MM.1S (cell line): ENCODE results near the gene PTPRN2.

Source experiments
- DNase-seq: peaks from one replicate; pipeline ENCODE4 v3.0.0-alpha.2; 2015
- H2AFZ ChIP-seq: fragments of 300-600 bp; sonication (generic); 2 replicates; pipeline ENCODE4 v1.6.0; 2016; ENCODE audit warnings: antibody characterized with exemption, low read length
- H3F3A ChIP-seq: fragments of 300-600 bp; sonication (generic); 2 replicates; pipeline ENCODE4 v1.6.1; 2016; ENCODE audit warnings: mild to moderate bottlenecking, antibody characterized with exemption, low read length, moderate library complexity, mixed read lengths; ENCODE audit not compliant: insufficient read depth
- H3K27ac ChIP-seq: fragments of 300-600 bp; sonication (generic); 2 replicates; pipeline ENCODE4 v1.5.1; 2016; ENCODE audit warnings: mild to moderate bottlenecking, low read length
- H3K27me3 ChIP-seq: fragments of 300-600 bp; sonication (generic); replicated peaks from 2 replicates; pipeline ENCODE4 v1.6.0; 2016; ENCODE audit warnings: low read length; ENCODE audit not compliant: insufficient read depth
- H3K36me3 ChIP-seq: fragments of 300-600 bp; sonication (generic); replicated peaks from 2 replicates; pipeline ENCODE4 v1.6.1; 2016; ENCODE audit warnings: mild to moderate bottlenecking, low read length, mixed read lengths; ENCODE audit not compliant: insufficient read depth
- H3K4me1 ChIP-seq: fragments of 300-600 bp; sonication (generic); 2 replicates; pipeline ENCODE4 v1.6.1; 2016; ENCODE audit warnings: low read length, mixed read lengths
- H3K4me2 ChIP-seq: fragments of 300-600 bp; sonication (generic); 2 replicates; pipeline ENCODE4 v1.6.0; 2016; ENCODE audit warnings: low read depth, low read length
- H3K4me3 ChIP-seq: fragments of 300-600 bp; sonication (generic); 2 replicates; pipeline ENCODE4 v1.5.1; 2016; ENCODE audit warnings: low read length, mixed read lengths
- H3K79me2 ChIP-seq: fragments of 300-600 bp; sonication (generic); 2 replicates; pipeline ENCODE4 v1.6.1; 2016; ENCODE audit warnings: mixed run types, low read length, mixed read lengths
- H3K9ac ChIP-seq: fragments of 300-600 bp; sonication (generic); 2 replicates; pipeline ENCODE4 v1.6.1; 2016; ENCODE audit warnings: low read length, mixed read lengths
- H3K9me2 ChIP-seq: fragments of 300-600 bp; sonication (generic); replicated peaks from 2 replicates; pipeline ENCODE4 v1.6.1; 2016; ENCODE audit warnings: mild to moderate bottlenecking, low read length, mixed read lengths; ENCODE audit not compliant: insufficient read depth
- H3K9me3 ChIP-seq: fragments of 300-600 bp; sonication (generic); replicated peaks from 2 replicates; pipeline ENCODE4 v1.6.1; 2016; ENCODE audit warnings: mild to moderate bottlenecking, low read length, mixed read lengths; ENCODE audit not compliant: insufficient read depth
- H4K20me1 ChIP-seq: fragments of 300-600 bp; sonication (generic); 2 replicates; pipeline ENCODE4 v1.6.1; 2016; ENCODE audit warnings: mild to moderate bottlenecking, low read length, moderate library complexity, mixed read lengths; ENCODE audit not compliant: insufficient read depth
- EZH2 ChIP-seq: fragments of 300-600 bp; sonication (generic); optimal IDR thresholded peaks from 2 replicates; pipeline ENCODE3; 2017; ENCODE audit warnings: low read depth, mild to moderate bottlenecking, antibody characterized with exemption, low read length, mixed read lengths
- EZH2phosphoT487 ChIP-seq: fragments of 300-600 bp; sonication (generic); IDR thresholded peaks from 2 replicates; pipeline ENCODE4 v1.6.1; 2018; ENCODE audit warnings: antibody characterized with exemption, low read length
- TF ChIP-seq, protein P1 (sequence below): fragments of 300-600 bp; sonication (generic); IDR thresholded peaks from 2 replicates; pipeline ENCODE4 v1.5.1; 2016; ENCODE audit warnings: antibody characterized with exemption, low read length, mixed read lengths

Gene PTPRN2

GRCh38 chr7:158018098-158018762, 569.4 kb downstream of the PTPRN2 start:
- Histone ChIP-seq H2AFZ (no peak overlapping the region), H3K9ac (no peak overlapping the region), H3K36me3 (no peaks in the 10 kb centered on the region), H3K27me3 (no peaks in the 10 kb centered on the region), H4K20me1 (no peaks in the 10 kb centered on the region), H3F3A (peaks cover 12% of the 10 kb centered on the region), H3K9me3 (no peaks in the 10 kb centered on the region), H3K9me2 (no peaks in the 10 kb centered on the region), H3K79me2 (no peaks in the 10 kb centered on the region), H3K4me1 (peaks cover 39% of the 10 kb centered on the region), H3K4me2 (no peak overlapping the region), H3K27ac (peak overlapping the region; percentile 74; the same call in 1 of the 2 replicates), H3K4me3 (no peak overlapping the region)
- DNase-seq = no peak
- no peak for TF ChIP-seq EZH2
- no peak for TF ChIP-seq EZH2phosphoT487
- TF ChIP-seq, protein P1, sequence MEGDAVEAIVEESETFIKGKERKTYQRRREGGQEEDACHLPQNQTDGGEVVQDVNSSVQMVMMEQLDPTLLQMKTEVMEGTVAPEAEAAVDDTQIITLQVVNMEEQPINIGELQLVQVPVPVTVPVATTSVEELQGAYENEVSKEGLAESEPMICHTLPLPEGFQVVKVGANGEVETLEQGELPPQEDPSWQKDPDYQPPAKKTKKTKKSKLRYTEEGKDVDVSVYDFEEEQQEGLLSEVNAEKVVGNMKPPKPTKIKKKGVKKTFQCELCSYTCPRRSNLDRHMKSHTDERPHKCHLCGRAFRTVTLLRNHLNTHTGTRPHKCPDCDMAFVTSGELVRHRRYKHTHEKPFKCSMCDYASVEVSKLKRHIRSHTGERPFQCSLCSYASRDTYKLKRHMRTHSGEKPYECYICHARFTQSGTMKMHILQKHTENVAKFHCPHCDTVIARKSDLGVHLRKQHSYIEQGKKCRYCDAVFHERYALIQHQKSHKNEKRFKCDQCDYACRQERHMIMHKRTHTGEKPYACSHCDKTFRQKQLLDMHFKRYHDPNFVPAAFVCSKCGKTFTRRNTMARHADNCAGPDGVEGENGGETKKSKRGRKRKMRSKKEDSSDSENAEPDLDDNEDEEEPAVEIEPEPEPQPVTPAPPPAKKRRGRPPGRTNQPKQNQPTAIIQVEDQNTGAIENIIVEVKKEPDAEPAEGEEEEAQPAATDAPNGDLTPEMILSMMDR = no peak

DNA sequence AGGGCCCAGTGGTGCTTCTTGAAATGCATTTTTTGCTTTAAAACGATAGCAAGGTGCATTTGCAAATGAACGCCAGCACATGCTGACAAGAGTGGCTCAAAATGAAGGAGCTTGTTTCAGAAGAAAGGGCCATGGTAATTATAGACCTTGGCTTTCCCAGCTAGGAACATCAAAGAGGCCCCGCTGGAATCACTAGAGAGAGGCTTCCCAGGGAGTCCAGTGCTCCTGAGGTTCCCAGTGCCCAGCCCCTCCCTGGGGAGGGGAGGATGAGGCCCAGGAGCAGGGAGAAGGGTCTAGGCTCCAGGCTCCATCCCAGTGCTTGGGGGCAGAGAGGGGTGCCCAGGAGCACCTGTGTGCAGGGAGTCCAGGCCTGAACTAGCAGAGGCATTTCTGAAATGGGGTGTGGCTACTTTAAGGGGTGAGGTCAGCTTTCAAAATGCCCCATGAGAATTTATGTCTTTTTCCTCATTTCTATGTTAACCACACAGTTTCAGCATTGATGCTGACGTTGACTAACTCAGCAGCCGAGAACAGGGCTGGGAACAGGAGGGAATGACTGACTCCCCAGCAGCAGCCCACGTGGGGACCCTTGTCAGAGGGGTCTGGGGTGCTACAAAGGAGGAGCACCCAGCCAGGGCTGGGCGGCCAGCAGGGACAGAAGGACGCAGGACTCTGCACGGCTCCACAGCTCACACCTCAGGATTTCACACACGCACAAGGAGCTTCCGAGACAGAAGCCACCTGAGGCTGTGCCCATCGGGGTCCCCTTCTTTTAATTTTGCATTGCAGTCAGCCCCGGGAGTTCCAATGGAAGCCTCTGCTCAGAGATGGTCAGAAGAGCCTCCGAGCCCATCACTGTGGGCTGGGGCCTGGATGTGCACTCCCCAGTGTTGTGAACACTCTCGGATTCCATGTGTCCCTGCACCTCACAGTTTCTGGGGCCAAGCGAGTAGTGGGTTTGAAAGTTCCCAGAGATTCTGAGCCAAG, 570.2 kb downstream of the PTPRN2 start:
- Histone ChIP-seq H3K4me2 (peak overlapping the region; percentile 58), H3K9me2 (no peaks in the 10 kb centered on the region), H3F3A (peaks cover 12% of the 10 kb centered on the region), H3K9ac (peak overlapping the region; percentile 38; the same call in 1 of the 2 replicates), H3K4me1 (peaks cover 34% of the 10 kb centered on the region), H3K27ac (peak overlapping the region; percentile 74), H4K20me1 (no peaks in the 10 kb centered on the region), H3K27me3 (no peaks in the 10 kb centered on the region), H3K79me2 (no peaks in the 10 kb centered on the region), H2AFZ (peak overlapping the region; percentile 38), H3K36me3 (no peaks in the 10 kb centered on the region), H3K4me3 (no peak overlapping the region), H3K9me3 (no peaks in the 10 kb centered on the region)
- DNase-seq = peak; percentile 82
- TF ChIP-seq EZH2 = no peak

GRCh38 chr7:158016180-158017097, 571.2 kb downstream of the PTPRN2 start:
- no peaks in the 10 kb centered on the region for H4K20me1 ChIP-seq
- no peak for TF ChIP-seq EZH2
- TF ChIP-seq, protein P1 = no peak
- TF ChIP-seq EZH2phosphoT487 = no peak
- H3K9ac ChIP-seq = peak overlapping the region; percentile 38; the same call in 1 of the 2 replicates
- H2AFZ ChIP-seq = peak overlapping the region; percentile 38
- H3K4me2 ChIP-seq = peak overlapping the region; percentile 58
- peaks cover 12% of the 10 kb centered on the region for H3F3A ChIP-seq
- H3K27ac ChIP-seq = peak overlapping the region; percentile 74
- no peaks in the 10 kb centered on the region for H3K9me3 ChIP-seq
- peak; percentile 61 for DNase-seq
- no peaks in the 10 kb centered on the region for H3K36me3 ChIP-seq
- H3K9me2 ChIP-seq = no peaks in the 10 kb centered on the region
- no peaks in the 10 kb centered on the region for H3K79me2 ChIP-seq
- peak overlapping the region; percentile 0; the same call in 1 of the 2 replicates for H3K4me3 ChIP-seq
- peaks cover 39% of the 10 kb centered on the region for H3K4me1 ChIP-seq
- H3K27me3 ChIP-seq = no peaks in the 10 kb centered on the region
